ENCODE measurements around the gene EEF1AKMT3.
A peak's percentile ranks its signal among the peaks of the same experiment; 100 is the strongest.
"Not testable (repeated sequence)": the region's sequence is repeated elsewhere in the genome, so short reads cannot be mapped to it uniquely, and the experiment has no call there.

Gene EEF1AKMT3

GRCh38 chr12:57771873-57772428 is 463 bp upstream of the EEF1AKMT3 start, which contains the start of gene METTL1:
METTL1 (minus strand) TSS chr12:57772105; CDS start chr12:57772083, 22 bp downstream.
- Histone ChIP-seq H3K4me1 (ENCODE audit: control insufficient read depth in 1 of 2, insufficient read depth in 2 of 2, low read length in 2 of 2) (peaks cover under 1 to 19% of the 10 kb centered on the region in 2 donors), H3K27ac (ENCODE audit: low read length) (peak within 1 kb of the TSS; percentile 95), H3K27me3 (ENCODE audit: low read depth, low read length) (peaks cover under 1% of the 10 kb centered on the region), H3K9me3 (ENCODE audit: control insufficient read depth in 1 of 2, low read length in 2 of 2) (no peaks in the 10 kb centered on the region), H3K4me3 (ENCODE audit: low read depth in 1 of 2, low read length in 2 of 2) (peak within 1 kb of the TSS; percentile 91 to 95), H3K36me3 (ENCODE audit: control insufficient read depth in 1 of 2, insufficient read depth in 2 of 2, low read length in 2 of 2) (peaks cover 4 to 10% of the 10 kb centered on the region in 2 donors)

DNA sequence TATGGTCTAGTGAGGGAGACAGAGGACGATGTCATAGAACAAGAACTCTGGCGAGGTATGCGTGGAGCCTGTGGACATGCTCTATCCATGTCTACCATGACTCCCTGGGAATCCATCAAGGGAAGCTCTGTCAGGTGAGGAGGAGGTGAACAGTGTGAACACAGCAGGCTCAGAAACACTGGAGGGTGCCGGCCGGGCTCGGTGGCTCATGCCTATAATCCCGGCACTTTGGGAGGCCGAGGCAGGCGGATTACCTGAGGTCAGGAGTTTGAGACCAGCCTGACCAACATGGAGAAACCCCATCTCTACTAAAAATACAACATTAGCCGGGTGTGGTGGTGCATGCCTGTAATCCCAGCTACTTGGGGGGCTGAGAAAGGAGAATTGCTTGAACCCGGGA is 2.2 kb downstream of the EEF1AKMT3 start:
- H3K9me3 ChIP-seq (ENCODE audit: control insufficient read depth in 1 of 2, low read length in 2 of 2); H3K27me3 ChIP-seq (ENCODE audit: low read depth, low read length); H3K36me3 ChIP-seq (ENCODE audit: control insufficient read depth in 1 of 2, insufficient read depth in 2 of 2, low read length in 2 of 2); H3K4me3 ChIP-seq (ENCODE audit: low read depth in 1 of 2, low read length in 2 of 2); H3K27ac ChIP-seq (ENCODE audit: low read length): not testable (repeated sequence)
- peaks cover 0 to 17% of the 10 kb centered on the region in 2 donors for H3K4me1 ChIP-seq (ENCODE audit: control insufficient read depth in 1 of 2, insufficient read depth in 2 of 2, low read length in 2 of 2)

DNA sequence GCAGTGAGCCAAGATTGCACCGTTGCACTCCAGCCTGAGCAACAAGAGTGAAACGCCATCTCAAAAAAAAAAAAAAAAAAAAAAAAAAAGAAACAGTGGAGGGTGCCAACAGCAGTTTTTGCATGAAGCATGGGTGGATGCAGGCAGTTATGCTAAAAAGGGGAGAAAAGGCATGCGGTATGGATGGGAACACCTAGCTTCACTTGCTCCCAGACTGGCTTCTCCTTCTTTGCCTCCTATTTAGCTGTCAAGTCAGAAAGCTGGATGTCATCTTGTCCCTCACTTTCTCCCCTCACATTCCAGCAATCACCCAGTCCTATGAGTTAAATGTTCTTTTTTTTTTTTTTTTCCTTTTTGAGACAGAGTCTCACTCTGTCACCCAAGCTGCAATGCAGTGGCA is 2.6 kb downstream of the EEF1AKMT3 start:
- Histone ChIP-seq H3K9me3 (ENCODE audit: control insufficient read depth in 1 of 2, low read length in 2 of 2) (no peaks in the 10 kb centered on the region), H3K36me3 (ENCODE audit: control insufficient read depth in 1 of 2, insufficient read depth in 2 of 2, low read length in 2 of 2) (peaks cover 0 to 3% of the 10 kb centered on the region in 2 donors), H3K27ac (ENCODE audit: low read length) (no peak overlapping the region), H3K27me3 (ENCODE audit: low read depth, low read length) (no peaks in the 10 kb centered on the region), H3K4me3 (ENCODE audit: low read depth in 1 of 2, low read length in 2 of 2) (no peak overlapping the region), H3K4me1 (ENCODE audit: control insufficient read depth in 1 of 2, insufficient read depth in 2 of 2, low read length in 2 of 2) (peaks cover 0 to 17% of the 10 kb centered on the region in 2 donors)

DNA sequence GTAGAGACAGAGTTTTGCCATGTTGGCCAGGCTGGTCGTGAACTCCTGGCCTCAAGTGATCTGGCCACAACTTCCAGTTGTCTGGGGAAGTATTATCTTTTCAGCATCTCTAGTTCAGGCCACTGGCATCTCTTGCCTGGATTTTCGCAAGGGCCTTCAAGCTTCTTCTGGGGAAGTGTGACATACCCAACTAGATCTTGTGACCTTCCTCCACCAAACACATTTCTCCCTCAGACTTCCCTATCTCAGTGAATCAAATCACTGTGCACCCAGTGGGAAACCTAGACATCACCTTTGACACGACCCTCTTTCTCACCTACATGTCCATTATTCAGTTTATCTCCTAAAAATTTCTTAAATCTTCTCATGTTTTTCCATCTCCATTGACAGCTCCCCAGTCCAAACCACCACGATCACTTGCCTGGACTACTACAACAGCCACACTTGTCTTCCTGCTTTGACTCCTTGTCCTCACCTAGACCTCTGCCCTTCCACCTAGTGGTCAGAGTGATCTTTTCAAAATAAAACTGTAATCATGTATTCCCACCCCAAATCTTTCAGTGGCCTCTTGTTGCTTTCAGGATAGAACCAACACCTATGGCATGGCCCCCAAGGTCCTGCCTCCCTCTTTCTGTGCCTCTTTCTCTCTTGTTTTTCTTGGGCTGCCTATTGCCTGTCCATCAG is 3.3 kb downstream of the EEF1AKMT3 start:
- Histone ChIP-seq H3K4me3 (ENCODE audit: low read depth in 1 of 2, low read length in 2 of 2) (no peak overlapping the region), H3K4me1 (ENCODE audit: control insufficient read depth in 1 of 2, insufficient read depth in 2 of 2, low read length in 2 of 2) (peaks cover 0 to 17% of the 10 kb centered on the region in 2 donors), H3K27me3 (ENCODE audit: low read depth, low read length) (no peaks in the 10 kb centered on the region), H3K9me3 (ENCODE audit: control insufficient read depth in 1 of 2, low read length in 2 of 2) (no peaks in the 10 kb centered on the region), H3K27ac (ENCODE audit: low read length) (no peak overlapping the region), H3K36me3 (ENCODE audit: control insufficient read depth in 1 of 2, insufficient read depth in 2 of 2, low read length in 2 of 2) (peaks cover 0 to 3% of the 10 kb centered on the region in 2 donors)

GRCh38 chr12:57776247-57776587 is 3.8 kb downstream of the EEF1AKMT3 start:
- Histone ChIP-seq H3K4me3 (ENCODE audit: low read depth in 1 of 2, low read length in 2 of 2) (no peak overlapping the region), H3K27me3 (ENCODE audit: low read depth, low read length) (no peaks in the 10 kb centered on the region), H3K27ac (ENCODE audit: low read length) (no peak overlapping the region), H3K4me1 (ENCODE audit: control insufficient read depth in 1 of 2, insufficient read depth in 2 of 2, low read length in 2 of 2) (peaks cover 0 to 12% of the 10 kb centered on the region in 2 donors), H3K36me3 (ENCODE audit: control insufficient read depth in 1 of 2, insufficient read depth in 2 of 2, low read length in 2 of 2) (peaks cover 0 to 3% of the 10 kb centered on the region in 2 donors), H3K9me3 (ENCODE audit: control insufficient read depth in 1 of 2, low read length in 2 of 2) (no peaks in the 10 kb centered on the region)

GRCh38 chr12:57777367-57777766 is 5.0 kb downstream of the EEF1AKMT3 start:
- H3K9me3 ChIP-seq (ENCODE audit: control insufficient read depth in 1 of 2, low read length in 2 of 2): no peaks in the 10 kb centered on the region
- H3K27me3 ChIP-seq (ENCODE audit: low read depth, low read length): no peaks in the 10 kb centered on the region
- no peak overlapping the region for H3K27ac ChIP-seq (ENCODE audit: low read length)
- H3K4me1 ChIP-seq (ENCODE audit: control insufficient read depth in 1 of 2, insufficient read depth in 2 of 2, low read length in 2 of 2): peaks cover 0 to 9% of the 10 kb centered on the region in 2 donors
- no peak overlapping the region for H3K4me3 ChIP-seq (ENCODE audit: low read depth in 1 of 2, low read length in 2 of 2)
- peaks cover 0 to 3% of the 10 kb centered on the region in 2 donors for H3K36me3 ChIP-seq (ENCODE audit: control insufficient read depth in 1 of 2, insufficient read depth in 2 of 2, low read length in 2 of 2)

- no peak overlapping the region for H3K27ac ChIP-seq (ENCODE audit: low read length)
- H3K4me3 ChIP-seq (ENCODE audit: low read depth in 1 of 2, low read length in 2 of 2): no peak overlapping the region
- peaks cover 0 to 3% of the 10 kb centered on the region in 2 donors for H3K36me3 ChIP-seq (ENCODE audit: control insufficient read depth in 1 of 2, insufficient read depth in 2 of 2, low read length in 2 of 2)
- no peaks in the 10 kb centered on the region for H3K27me3 ChIP-seq (ENCODE audit: low read depth, low read length)
- peaks cover 0 to 9% of the 10 kb centered on the region in 2 donors for H3K4me1 ChIP-seq (ENCODE audit: control insufficient read depth in 1 of 2, insufficient read depth in 2 of 2, low read length in 2 of 2)
- no peaks in the 10 kb centered on the region for H3K9me3 ChIP-seq (ENCODE audit: control insufficient read depth in 1 of 2, low read length in 2 of 2)
These were observed 5.5 kb downstream of the EEF1AKMT3 start for GRCh38 chr12:57777911-57778310.

- no peak overlapping the region for H3K27ac ChIP-seq (ENCODE audit: low read length)
- H3K4me1 ChIP-seq (ENCODE audit: control insufficient read depth in 1 of 2, insufficient read depth in 2 of 2, low read length in 2 of 2): peaks cover 0 to 16% of the 10 kb centered on the region in 2 donors
These were observed 7.3 kb downstream of the EEF1AKMT3 start for GRCh38 chr12:57779736-57780135.

GRCh38 chr12:57780284-57780897 is 8.0 kb downstream of the EEF1AKMT3 start:
- Histone ChIP-seq H3K27ac (ENCODE audit: low read length) (no peak overlapping the region), H3K36me3 (ENCODE audit: control insufficient read depth in 1 of 2, insufficient read depth in 2 of 2, low read length in 2 of 2) (peaks cover 0 to 3% of the 10 kb centered on the region in 2 donors), H3K27me3 (ENCODE audit: low read depth, low read length) (no peaks in the 10 kb centered on the region), H3K9me3 (ENCODE audit: control insufficient read depth in 1 of 2, low read length in 2 of 2) (no peaks in the 10 kb centered on the region), H3K4me1 (ENCODE audit: control insufficient read depth in 1 of 2, insufficient read depth in 2 of 2, low read length in 2 of 2) (peaks cover 0 to 16% of the 10 kb centered on the region in 2 donors), H3K4me3 (ENCODE audit: low read depth in 1 of 2, low read length in 2 of 2) (no peak overlapping the region)

More at GRCh38 chr12:57779736-57780135, 7.3 kb downstream of the EEF1AKMT3 start:
- Histone ChIP-seq H3K9me3 (ENCODE audit: control insufficient read depth in 1 of 2, low read length in 2 of 2) (no peaks in the 10 kb centered on the region), H3K36me3 (ENCODE audit: control insufficient read depth in 1 of 2, insufficient read depth in 2 of 2, low read length in 2 of 2) (peaks cover 0 to 3% of the 10 kb centered on the region in 2 donors), H3K4me3 (ENCODE audit: low read depth in 1 of 2, low read length in 2 of 2) (no peak overlapping the region), H3K27me3 (ENCODE audit: low read depth, low read length) (no peaks in the 10 kb centered on the region)

- H3K36me3 ChIP-seq (ENCODE audit: control insufficient read depth in 1 of 2, insufficient read depth in 2 of 2, low read length in 2 of 2): peaks cover 5 to 8% of the 10 kb centered on the region in 2 donors
- H3K27me3 ChIP-seq (ENCODE audit: low read depth, low read length): no peaks in the 10 kb centered on the region
- H3K4me1 ChIP-seq (ENCODE audit: control insufficient read depth in 1 of 2, insufficient read depth in 2 of 2, low read length in 2 of 2): peaks cover 0 to 16% of the 10 kb centered on the region in 2 donors
- H3K27ac ChIP-seq (ENCODE audit: low read length): no peak overlapping the region
- no peak overlapping the region for H3K4me3 ChIP-seq (ENCODE audit: low read depth in 1 of 2, low read length in 2 of 2)
- no peaks in the 10 kb centered on the region for H3K9me3 ChIP-seq (ENCODE audit: control insufficient read depth in 1 of 2, low read length in 2 of 2)
These were observed 8.8 kb downstream of the EEF1AKMT3 start for GRCh38 chr12:57781244-57781643.

DNA sequence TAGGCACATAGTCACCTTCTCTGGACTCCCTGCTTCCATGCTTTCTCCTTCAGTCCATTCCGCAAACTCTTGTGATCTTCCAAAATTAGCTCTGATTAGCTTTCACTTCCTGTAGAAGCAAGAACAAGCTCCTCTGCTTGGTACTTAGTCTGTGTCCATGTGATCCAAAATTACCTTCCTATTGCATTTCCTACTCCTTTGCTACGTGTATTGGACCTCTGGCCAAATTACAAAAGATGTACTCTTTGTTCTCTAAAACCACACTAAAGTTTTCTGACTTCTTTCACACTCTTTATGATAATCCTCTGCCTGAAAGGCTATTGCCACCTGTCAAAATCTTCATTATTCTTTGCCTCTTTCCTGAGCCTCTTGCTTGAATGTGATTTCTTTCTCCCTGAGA is 9.4 kb downstream of the EEF1AKMT3 start:
- Histone ChIP-seq H3K36me3 (ENCODE audit: control insufficient read depth in 1 of 2, insufficient read depth in 2 of 2, low read length in 2 of 2) (peaks cover 11 to 14% of the 10 kb centered on the region in 2 donors), H3K4me3 (ENCODE audit: low read depth in 1 of 2, low read length in 2 of 2) (no peak overlapping the region), H3K9me3 (ENCODE audit: control insufficient read depth in 1 of 2, low read length in 2 of 2) (no peaks in the 10 kb centered on the region), H3K27ac (ENCODE audit: low read length) (no peak overlapping the region), H3K4me1 (ENCODE audit: control insufficient read depth in 1 of 2, insufficient read depth in 2 of 2, low read length in 2 of 2) (peaks cover 0 to 16% of the 10 kb centered on the region in 2 donors), H3K27me3 (ENCODE audit: low read depth, low read length) (no peaks in the 10 kb centered on the region)
